ENCODE measurements around the gene ANO6.

Gene ANO6

GRCh38 chr12:45284096-45284901 lies 68.4 kb downstream of the ANO6 start:
- no peak for DNase-seq

GRCh38 chr12:45285717-45286116 lies 69.8 kb downstream of the ANO6 start:
- DNase-seq = no peak

GRCh38 chr12:45286621-45287020 lies 70.7 kb downstream of the ANO6 start:
- DNase-seq = no peak

GRCh38 chr12:45289245-45290215 lies 73.6 kb downstream of the ANO6 start:
- DNase-seq = no peak

- no peak for DNase-seq
Observed at GRCh38 chr12:45290216-45290605, 74.3 kb downstream of the ANO6 start.

- no peak for DNase-seq
Observed at GRCh38 chr12:45291518-45291917, 75.6 kb downstream of the ANO6 start.

- no peak for DNase-seq
Observed at GRCh38 chr12:45292486-45293195, 76.7 kb downstream of the ANO6 start.

- DNase-seq = no peak
Observed at GRCh38 chr12:45294906-45295305, 79.0 kb downstream of the ANO6 start.

- no peak for DNase-seq
Observed at GRCh38 chr12:45296046-45296586, 80.2 kb downstream of the ANO6 start.

GRCh38 chr12:45298047-45298446 lies 82.2 kb downstream of the ANO6 start:
- DNase-seq = no peak

GRCh38 chr12:45298721-45299692 lies 83.1 kb downstream of the ANO6 start:
- no peak for DNase-seq

- DNase-seq = no peak
Observed at GRCh38 chr12:45302621-45303369, 86.9 kb downstream of the ANO6 start.

GRCh38 chr12:45303945-45304344 lies 88.0 kb downstream of the ANO6 start:
- no peak for DNase-seq

GRCh38 chr12:45304514-45305178 lies 88.8 kb downstream of the ANO6 start:
- DNase-seq = no peak

- DNase-seq = no peak
Observed at GRCh38 chr12:45305907-45306306, 90.0 kb downstream of the ANO6 start.

- no peak for DNase-seq
Observed at GRCh38 chr12:45309836-45310626, 94.1 kb downstream of the ANO6 start.

- DNase-seq = no peak
Observed at GRCh38 chr12:45310627-45310968, 94.7 kb downstream of the ANO6 start.

GRCh38 chr12:45312012-45312411 lies 96.1 kb downstream of the ANO6 start:
- DNase-seq = no peak

- DNase-seq = no peak
Observed at GRCh38 chr12:45314770-45315169, 98.9 kb downstream of the ANO6 start.

- no peak for DNase-seq
Observed at GRCh38 chr12:45315462-45315861, 99.6 kb downstream of the ANO6 start.
